Ovary (tissue), 9 donors: Measurements from ENCODE around the gene SCPEP1. TPM values are rescaled to one million over a fixed set of nuclear protein-coding genes. Genes with fewer than 3 reads are reported as not detected.

Experiments used
- DNase-seq, 5 donors: peaks; one replicate each; pipeline ENCODE4 v3.0.0-alpha.2; 2019 to 2020
- H3K27ac ChIP-seq, 2 donors: fragments of 200-600 bp; one replicate each; pipeline versions ENCODE4 v1.5.1 to v1.8.0; 2019 to 2022
- H3K27me3 ChIP-seq: fragments of 200-600 bp; one replicate; pipeline ENCODE4 v1.8.0; 2022
- H3K36me3 ChIP-seq: fragments of 200-600 bp; sonication (generic); one replicate; pipeline ENCODE4 v1.5.1; 2019
- H3K4me1 ChIP-seq: one replicate; pipeline ENCODE4 v1.8.1; 2013; ENCODE audit warnings: mild to moderate bottlenecking, moderate library complexity; ENCODE audit not compliant: insufficient read depth
- H3K4me3 ChIP-seq: fragments of 200-600 bp; sonication (generic); one replicate; pipeline ENCODE4 v1.5.1; 2017
- H3K9me3 ChIP-seq, 2 donors: fragments of 200-600 bp in 1 of 2; sonication (generic) in 1 of 2; one replicate each; pipeline versions ENCODE4 v1.5.1 to v1.8.1; 2013 to 2019; ENCODE audit warnings: mild to moderate bottlenecking in 1 of 2, moderate library complexity in 1 of 2
- CTCF ChIP-seq, 3 donors: fragments of 450-650 bp in 2 of 3; fragments of 200-600 bp in 1 of 3; IDR thresholded peaks; one replicate each; pipeline versions ENCODE4 v1.5.1 to v1.8.0; 2016 to 2022; ENCODE audit warnings: antibody characterized with exemption in 3 of 3, mild to moderate bottlenecking in 1 of 3
- EP300 ChIP-seq: sonication (generic); formaldehyde crosslinking; IDR thresholded peaks from one replicate; pipeline ENCODE4 v1.6.1; 2017; ENCODE audit warnings: antibody characterized with exemption
- POLR2A ChIP-seq: fragments of 450-650 bp; IDR thresholded peaks from one replicate; pipeline ENCODE4 v1.6.1; 2017; ENCODE audit warnings: antibody characterized with exemption, mild to moderate bottlenecking, moderate library complexity
- WGBS, 3 donors: extraction: QIAGEN DNeasy Blood & Tissue Kit in 1 of 3; methylation state at CpG; one replicate each; pipeline versions ENCODE4 v1.1.5 to v1.1.7; 2013 to 2017; 5-methylcytosine and 5-hydroxymethylcytosine counted together
- intact Hi-C, 4 donors: fragments of 100-400 bp; cut with DNase I; formaldehyde crosslinking; loops; one replicate each; pipeline versions ENCODE4 v1.11.0 to v1.15.1; 2022 to 2023
- polyA plus RNA-seq, 2 donors: library from polyadenylated mRNA; stranded (reverse); fragments of 200-250 nt in 1 of 2; fragments of 350-450 nt in 1 of 2; fragmentation: Illumina TruSeq in 1 of 2; extraction: RNeasy Lipid Tissue Mini Kit (QIAGEN cat#74804) in 1 of 2; gene quantifications; one replicate each; pipeline ENCODE4 v1.2.3, GENCODE V29; 2013 to 2014
- total RNA-seq, 7 donors: library from RNA; depleted of rRNA in 2 of 7; stranded (reverse); fragments of >200 nt in 2 of 7; fragmentation: NEBNext Ultra II Directional in 3 of 7; extraction: Animal tissue kit (Norgen Biotek cat#: 25700) in 3 of 7; gene quantifications; one replicate each; pipeline versions ENCODE4 v1.1.0 to v1.2.4, GENCODE V29; 2016 to 2023
- donor health status: DM: no; HTN: no; CAD: no; lungs with moderate emphysema.
- donor health status: DM: no; HTN: no; CAD: no.
- donor health status: Bipolar disorder and iron deficiency.
- donor health status: DM: yes; HTN: yes; CAD: no.
- donor health status: DM: no; HTN: no; CAD: no.
- donor health status: DM: yes; HTN: yes; CAD: no.

SCPEP1 gene
- total and polyA plus RNA-seq, 9 donors: 36.5 to 180 (median 58.7) TPM

DNA sequence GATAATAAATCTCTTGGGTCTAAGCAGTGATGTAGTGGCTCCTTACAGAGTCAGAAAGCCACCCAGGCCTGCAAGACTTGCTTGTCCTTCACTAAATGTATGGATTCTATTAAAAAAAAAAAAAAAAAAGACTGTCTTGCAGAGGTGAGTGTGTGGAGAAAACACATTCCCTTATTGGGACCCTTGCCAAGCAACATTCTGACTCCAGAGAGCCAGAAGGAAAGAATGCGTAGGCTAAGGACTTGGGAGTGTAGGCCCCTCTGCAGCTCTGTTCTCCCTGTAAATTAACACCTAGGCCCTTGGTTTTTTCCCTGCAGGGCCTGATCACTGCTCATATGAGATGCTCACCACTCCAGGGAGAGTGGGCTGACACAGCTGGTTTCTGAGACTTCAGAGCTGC, 17.8 kb downstream of the SCPEP1 start:
- Histone ChIP-seq H3K4me3 (no peak overlapping the region), H3K9me3 (no peaks in the 10 kb centered on the region), H3K27me3 (no peaks in the 10 kb centered on the region), H3K4me1 (no peaks in the 10 kb centered on the region), H3K36me3 (no peaks in the 10 kb centered on the region), H3K27ac (no peak overlapping the region)
- intact Hi-C loops: no loop called here
- DNase-seq: no peak
- TF ChIP-seq EP300: no peak
- TF ChIP-seq CTCF (IDR thresholded peaks at IDR 0.05): no peak
- TF ChIP-seq POLR2A: no peak
- 72 to 81% (median 75%) methylated on average over 1 of the region's 1 CpG for WGBS, 3 donors

DNA sequence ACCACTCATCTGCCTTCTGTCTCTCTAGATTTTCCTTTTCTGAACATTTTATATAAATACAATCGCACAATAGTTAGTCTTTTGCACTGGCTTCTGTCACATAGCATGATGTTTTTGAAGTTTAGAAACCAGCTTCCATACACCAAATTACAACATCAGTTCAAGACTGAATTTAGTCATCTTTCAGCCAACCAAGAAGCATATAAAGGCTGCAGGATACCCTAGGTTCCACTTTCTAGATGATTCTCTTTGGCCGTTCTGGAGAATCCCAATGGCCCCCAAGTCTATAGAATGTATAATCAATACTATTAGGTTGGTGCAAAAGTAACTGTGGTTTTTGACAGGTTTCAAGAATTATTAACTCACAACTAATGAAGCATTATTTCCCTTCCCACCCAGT, 19.4 kb downstream of the SCPEP1 start:
- DNase-seq: no peak
- Histone ChIP-seq H3K27ac (no peak overlapping the region), H3K4me1 (no peaks in the 10 kb centered on the region), H3K4me3 (no peak overlapping the region), H3K27me3 (no peaks in the 10 kb centered on the region), H3K9me3 (no peaks in the 10 kb centered on the region), H3K36me3 (no peaks in the 10 kb centered on the region)
- WGBS, 3 donors: 97 to 99% (median 99%) methylated on average over 2 of the region's 2 CpGs
- intact Hi-C loops: no loop called here
- no peak for TF ChIP-seq CTCF (IDR thresholded peaks at IDR 0.05)
- no peak for TF ChIP-seq POLR2A
- TF ChIP-seq EP300: no peak

GRCh38 chr17:57001541-57001940, 23.6 kb downstream of the SCPEP1 start:
- WGBS, 3 donors: 86 to 93% (median 88%) methylated on average over 7 of the region's 7 CpGs
- no peak overlapping the region for H3K27ac ChIP-seq
- H3K4me1 ChIP-seq: no peaks in the 10 kb centered on the region
- TF ChIP-seq CTCF (IDR thresholded peaks at IDR 0.05): no peak
- TF ChIP-seq POLR2A: no peak
- TF ChIP-seq EP300: no peak
- H3K27me3 ChIP-seq: no peaks in the 10 kb centered on the region
- H3K36me3 ChIP-seq: no peaks in the 10 kb centered on the region
- DNase-seq: no peak
- intact Hi-C loops: no loop called here
- H3K9me3 ChIP-seq: no peaks in the 10 kb centered on the region
- no peak overlapping the region for H3K4me3 ChIP-seq

DNA sequence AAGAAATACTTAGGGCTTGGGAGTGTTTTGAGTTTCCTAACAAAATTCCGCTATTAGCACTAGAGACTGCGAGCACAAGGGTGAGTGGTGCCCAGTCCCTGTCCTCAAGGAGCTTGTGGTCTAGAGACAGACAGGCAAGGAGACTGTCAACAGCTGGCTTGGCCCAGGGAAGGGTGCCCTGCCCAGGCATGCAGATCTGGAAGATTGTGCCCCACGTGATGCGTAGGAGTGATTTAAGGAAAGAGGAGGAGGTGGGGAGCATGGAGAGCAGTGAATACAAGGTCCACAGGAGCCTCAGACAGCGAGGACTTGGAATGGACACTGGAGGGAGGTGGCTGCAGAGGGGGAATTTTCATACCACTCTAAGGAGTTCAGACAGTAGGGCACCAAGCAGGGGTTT, 25.0 kb downstream of the SCPEP1 start:
- WGBS, 3 donors: 80 to 88% (median 86%) methylated on average over 5 of the region's 5 CpGs
- no peak overlapping the region for H3K27ac ChIP-seq
- H3K27me3 ChIP-seq: no peaks in the 10 kb centered on the region
- H3K9me3 ChIP-seq: no peaks in the 10 kb centered on the region
- no peak for TF ChIP-seq POLR2A
- no peak for TF ChIP-seq CTCF (IDR thresholded peaks at IDR 0.05)
- TF ChIP-seq EP300: no peak
- no peak overlapping the region for H3K4me3 ChIP-seq
- no peak for DNase-seq
- no peaks in the 10 kb centered on the region for H3K36me3 ChIP-seq
- intact Hi-C loops: no loop called here
- H3K4me1 ChIP-seq: no peaks in the 10 kb centered on the region
